Stomach smooth muscle (tissue), 2 donors: ENCODE data around the gene ZNF14.
A peak's percentile ranks its signal among the peaks of the same experiment; 100 is the strongest.
"Not testable (repeated sequence)": the region's sequence is repeated elsewhere in the genome, so short reads cannot be mapped to it uniquely, and the experiment has no call there.

ENCODE experiments used
- H3K27ac ChIP-seq: one replicate; pipeline ENCODE4 v1.7.0; 2013; ENCODE audit warnings: mild to moderate bottlenecking, low read length, inconsistent platforms
- H3K27me3 ChIP-seq, 2 donors: one replicate each; pipeline ENCODE4 v1.7.0; 2013; ENCODE audit warnings: low read length in 2 of 2; ENCODE audit not compliant: insufficient read depth in 2 of 2, control insufficient read depth in 1 of 2
- H3K36me3 ChIP-seq, 2 donors: one replicate each; pipeline ENCODE4 v1.7.0; 2013; ENCODE audit warnings: low read length in 2 of 2; ENCODE audit not compliant: control insufficient read depth in 2 of 2, insufficient read depth in 2 of 2
- H3K4me1 ChIP-seq: one replicate; pipeline ENCODE4 v1.7.0; 2013; ENCODE audit warnings: low read length; ENCODE audit not compliant: control insufficient read depth, insufficient read depth
- H3K4me3 ChIP-seq, 2 donors: one replicate each; pipeline ENCODE4 v1.7.0; 2013; ENCODE audit warnings: low read length in 2 of 2
- H3K9ac ChIP-seq, 2 donors: one replicate each; pipeline ENCODE4 v1.7.0; 2013; ENCODE audit warnings: low read length in 2 of 2, mild to moderate bottlenecking in 1 of 2
- H3K9me3 ChIP-seq, 2 donors: one replicate each; pipeline ENCODE4 v1.7.0; 2013; ENCODE audit warnings: low read length in 2 of 2; ENCODE audit not compliant: control insufficient read depth in 2 of 2
- donor health status: healthy.
- donor health status: Pancreatic carcinoma.

ZNF14 gene

DNA sequence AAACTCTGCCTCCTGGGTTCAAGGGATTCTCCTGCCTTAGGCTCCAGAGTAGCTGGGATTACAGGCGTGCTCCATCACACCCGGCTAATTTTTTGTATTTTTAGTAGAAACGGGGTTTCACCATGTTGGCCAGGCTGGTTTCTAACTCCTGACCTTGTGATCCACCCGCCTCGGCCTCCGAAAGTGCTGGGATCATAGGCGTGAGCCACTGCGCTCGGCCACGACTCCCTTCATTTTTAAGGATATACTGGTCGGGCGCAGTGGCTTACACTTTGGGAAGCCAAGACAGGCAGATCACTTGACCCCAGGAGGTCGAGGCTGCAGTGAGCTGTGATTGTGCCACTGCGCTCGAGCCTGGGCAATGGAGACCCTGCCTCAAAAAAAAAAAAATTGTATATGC lies 46.8 kb downstream of the ZNF14 start:
- H3K27me3 ChIP-seq = not testable (repeated sequence)

DNA sequence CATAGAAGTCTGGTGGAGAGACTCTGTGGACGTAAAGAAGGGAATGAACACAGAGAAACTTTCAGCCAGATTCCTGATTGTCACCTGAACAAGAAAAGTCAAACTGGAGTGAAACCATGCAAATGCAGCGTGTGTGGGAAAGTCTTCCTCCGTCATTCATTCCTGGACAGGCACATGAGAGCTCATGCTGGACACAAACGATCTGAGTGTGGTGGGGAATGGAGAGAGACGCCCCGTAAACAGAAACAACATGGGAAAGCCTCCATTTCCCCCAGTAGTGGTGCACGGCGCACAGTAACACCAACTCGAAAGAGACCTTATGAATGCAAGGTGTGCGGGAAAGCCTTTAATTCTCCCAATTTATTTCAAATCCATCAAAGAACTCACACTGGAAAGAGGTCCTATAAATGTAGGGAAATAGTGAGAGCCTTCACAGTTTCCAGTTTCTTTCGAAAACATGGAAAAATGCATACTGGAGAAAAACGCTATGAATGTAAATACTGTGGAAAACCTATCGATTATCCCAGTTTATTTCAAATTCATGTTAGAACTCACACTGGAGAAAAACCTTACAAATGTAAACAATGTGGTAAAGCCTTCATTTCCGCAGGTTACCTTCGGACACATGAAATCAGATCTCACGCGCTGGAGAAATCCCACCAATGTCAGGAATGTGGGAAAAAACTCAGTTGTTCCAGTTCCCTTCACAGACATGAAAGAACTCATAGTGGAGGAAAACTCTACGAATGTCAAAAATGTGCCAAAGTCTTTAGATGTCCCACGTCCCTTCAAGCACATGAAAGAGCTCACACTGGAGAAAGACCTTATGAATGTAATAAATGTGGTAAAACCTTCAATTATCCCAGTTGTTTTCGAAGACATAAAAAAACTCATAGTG lies 53.5 kb downstream of the ZNF14 start:
- Histone ChIP-seq H3K27me3 (no peaks in the 10 kb centered on the region), H3K9ac (no peak overlapping the region), H3K36me3 (peaks cover 14 to 18% of the 10 kb centered on the region in 2 donors), H3K27ac (no peak overlapping the region), H3K9me3 (peaks cover 2 to 3% of the 10 kb centered on the region in 2 donors), H3K4me1 (no peaks in the 10 kb centered on the region), H3K4me3 (no peak overlapping the region)

More for the DNA sequence above, 46.8 kb downstream of the ZNF14 start:
- H3K9me3 ChIP-seq, H3K4me1 ChIP-seq, H3K27ac ChIP-seq, H3K4me3 ChIP-seq, H3K9ac ChIP-seq, H3K36me3 ChIP-seq: not testable (repeated sequence)

DNA sequence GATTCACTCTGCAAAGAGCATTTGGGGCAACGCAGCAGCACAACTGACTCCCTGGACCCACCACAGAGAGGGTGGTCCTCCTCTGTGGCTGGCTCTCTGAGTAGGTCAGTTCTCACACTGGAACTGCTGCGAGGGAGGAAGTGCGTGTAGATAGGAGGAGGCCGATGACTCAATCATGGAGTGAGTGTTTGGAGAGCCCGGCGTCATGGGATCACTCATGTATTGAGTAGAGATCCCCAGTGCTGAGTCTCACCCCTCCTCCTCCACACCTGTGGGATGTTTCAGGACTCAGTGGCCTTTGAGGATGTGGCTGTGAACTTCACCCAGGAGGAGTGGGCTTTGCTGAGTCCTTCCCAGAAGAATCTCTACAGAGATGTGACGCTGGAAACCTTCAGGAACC lies 55.3 kb downstream of the ZNF14 start:
- no peak overlapping the region for H3K9ac ChIP-seq
- no peak overlapping the region for H3K27ac ChIP-seq
- no peaks in the 10 kb centered on the region for H3K4me1 ChIP-seq
- H3K4me3 ChIP-seq = no peak overlapping the region
- no peaks in the 10 kb centered on the region for H3K27me3 ChIP-seq
- peaks cover 14 to 18% of the 10 kb centered on the region in 2 donors for H3K36me3 ChIP-seq
- H3K9me3 ChIP-seq = peaks cover 0 to 3% of the 10 kb centered on the region in 2 donors

DNA sequence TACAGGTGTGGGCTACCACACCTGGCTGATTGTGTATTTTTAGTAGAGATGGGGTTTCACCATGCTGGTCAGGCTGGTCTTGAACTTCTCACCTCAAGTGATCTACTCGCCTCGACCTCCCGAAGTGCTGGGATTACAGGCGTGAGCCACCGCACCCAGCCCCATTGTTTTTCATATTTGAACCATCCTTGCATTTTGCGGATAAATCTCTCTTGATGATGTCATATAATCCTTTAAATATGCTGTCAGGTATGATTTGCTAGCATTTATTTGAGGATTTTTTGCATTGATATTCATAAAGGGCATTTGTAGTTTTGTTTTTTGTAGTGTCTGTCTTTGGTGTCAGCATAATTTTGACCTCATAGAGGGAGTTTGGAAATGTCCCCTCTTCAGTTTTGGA lies 58.6 kb downstream of the ZNF14 start:
- Histone ChIP-seq H3K36me3 (peaks cover 8 to 10% of the 10 kb centered on the region in 2 donors), H3K4me3 (no peak overlapping the region), H3K9me3 (no peaks in the 10 kb centered on the region), H3K27me3 (no peaks in the 10 kb centered on the region), H3K9ac (no peak overlapping the region), H3K4me1 (peaks cover 8% of the 10 kb centered on the region), H3K27ac (no peak overlapping the region)

DNA sequence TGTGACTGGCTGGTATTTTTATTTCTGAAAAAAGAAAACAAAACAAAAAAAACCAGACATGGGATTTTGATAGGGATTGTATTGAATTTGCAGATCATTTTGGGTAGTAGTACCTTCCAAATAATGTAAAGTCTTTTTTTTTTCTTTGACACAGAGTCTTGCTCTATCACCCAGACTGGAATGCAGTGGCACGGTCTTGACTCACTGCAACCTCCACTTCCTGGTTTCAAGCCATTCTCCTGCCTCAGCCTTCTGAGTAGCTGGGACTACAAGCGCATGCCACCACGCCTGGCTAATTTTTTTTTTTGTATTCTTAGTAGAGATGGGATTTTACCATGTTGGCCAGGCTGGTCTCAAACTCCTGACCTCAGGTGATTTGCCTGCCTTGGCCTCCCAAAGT lies 60.1 kb downstream of the ZNF14 start:
- H3K4me1 ChIP-seq = peaks cover 16% of the 10 kb centered on the region
- H3K9ac ChIP-seq = no peak overlapping the region
- H3K36me3 ChIP-seq = peaks cover 2 to 4% of the 10 kb centered on the region in 2 donors
- no peak overlapping the region for H3K27ac ChIP-seq
- no peaks in the 10 kb centered on the region for H3K27me3 ChIP-seq
- no peak overlapping the region for H3K4me3 ChIP-seq
- H3K9me3 ChIP-seq = no peaks in the 10 kb centered on the region

DNA sequence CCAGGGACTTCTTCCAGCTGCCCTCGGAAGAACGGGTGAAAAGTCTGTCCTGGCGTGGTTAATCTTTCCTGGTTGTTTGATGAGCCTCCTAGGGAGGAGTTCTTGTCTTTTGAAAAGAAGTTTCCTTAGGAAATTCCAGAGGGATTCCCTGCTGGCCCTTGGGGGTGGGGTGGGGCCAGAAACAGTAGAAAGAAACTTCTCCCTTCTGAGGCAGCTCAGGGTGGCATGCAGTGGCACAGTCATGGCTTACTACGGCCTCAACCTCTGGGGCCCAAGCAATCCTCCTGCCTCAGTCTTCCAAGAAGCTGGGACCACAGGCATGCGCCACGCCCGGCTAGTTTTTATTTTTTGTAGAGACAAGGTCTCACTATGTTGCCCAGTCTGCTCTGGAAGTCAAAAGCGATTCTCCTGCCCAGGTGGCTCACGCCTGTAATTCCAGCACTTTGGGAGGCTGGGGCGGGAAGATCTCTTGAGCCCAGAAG lies 62.8 kb downstream of the ZNF14 start:
- Histone ChIP-seq H3K4me3 (peak overlapping the region in 1 of 2 donors; percentile 89), H3K4me1 (peaks cover 16% of the 10 kb centered on the region), H3K9ac (no peak overlapping the region), H3K36me3 (no peaks in the 10 kb centered on the region), H3K9me3 (no peaks in the 10 kb centered on the region), H3K27me3 (no peaks in the 10 kb centered on the region), H3K27ac (no peak overlapping the region)

DNA sequence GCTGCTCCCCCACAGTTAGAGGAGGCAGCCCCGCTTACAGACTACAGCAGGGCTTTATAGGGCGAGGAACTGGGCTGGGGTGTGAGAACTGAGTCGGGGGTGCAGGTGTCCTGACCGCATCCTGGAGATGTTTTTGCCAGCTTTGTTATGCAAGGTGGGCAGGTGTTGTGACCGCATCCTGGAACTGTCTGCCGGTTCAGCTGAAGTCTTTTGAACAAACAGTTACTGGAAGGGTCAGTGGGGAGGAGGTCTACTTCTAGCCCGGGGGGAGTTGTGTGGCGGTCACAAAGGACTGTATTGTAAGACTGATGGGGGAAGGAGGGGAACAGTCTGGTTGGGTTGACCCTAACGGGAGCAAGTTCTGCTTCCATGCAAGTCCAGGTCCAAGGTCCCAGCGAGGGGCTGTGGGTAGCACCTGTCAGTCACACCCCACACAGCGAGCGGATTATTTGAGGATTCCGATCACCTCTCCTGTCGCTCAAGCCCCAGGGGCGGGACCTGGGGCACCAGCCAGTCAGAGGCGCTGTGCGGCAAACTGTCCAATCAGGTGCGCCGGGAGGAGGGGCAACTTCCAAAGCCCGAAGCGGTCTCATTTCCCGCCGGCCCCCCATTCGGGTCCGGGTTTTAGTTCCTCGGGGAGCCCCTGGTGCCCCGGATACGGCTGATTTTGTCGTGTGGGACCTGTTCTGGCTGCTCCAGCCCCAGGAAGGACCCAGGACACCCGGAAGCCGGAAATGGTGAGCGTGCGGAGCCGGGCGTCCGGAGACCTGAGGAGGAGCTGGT lies 64.5 kb downstream of the ZNF14 start, which contains the start of gene ZNF101:
ZNF101 (plus strand) TSS at position 610 of the 783 bp plus-strand sequence; CDS start at position 735, 125 bp downstream.
- peaks cover 16% of the 10 kb centered on the region for H3K4me1 ChIP-seq
- H3K36me3 ChIP-seq = no peaks in the 10 kb centered on the region
- H3K9me3 ChIP-seq = no peaks in the 10 kb centered on the region
- peak within 1 kb of the TSS; percentile 89 to 93 for H3K4me3 ChIP-seq
- peak within 1 kb of the TSS; percentile 77 to 89 for H3K9ac ChIP-seq
- peak within 1 kb of the TSS; percentile 58 for H3K27ac ChIP-seq
- no peaks in the 10 kb centered on the region for H3K27me3 ChIP-seq

DNA sequence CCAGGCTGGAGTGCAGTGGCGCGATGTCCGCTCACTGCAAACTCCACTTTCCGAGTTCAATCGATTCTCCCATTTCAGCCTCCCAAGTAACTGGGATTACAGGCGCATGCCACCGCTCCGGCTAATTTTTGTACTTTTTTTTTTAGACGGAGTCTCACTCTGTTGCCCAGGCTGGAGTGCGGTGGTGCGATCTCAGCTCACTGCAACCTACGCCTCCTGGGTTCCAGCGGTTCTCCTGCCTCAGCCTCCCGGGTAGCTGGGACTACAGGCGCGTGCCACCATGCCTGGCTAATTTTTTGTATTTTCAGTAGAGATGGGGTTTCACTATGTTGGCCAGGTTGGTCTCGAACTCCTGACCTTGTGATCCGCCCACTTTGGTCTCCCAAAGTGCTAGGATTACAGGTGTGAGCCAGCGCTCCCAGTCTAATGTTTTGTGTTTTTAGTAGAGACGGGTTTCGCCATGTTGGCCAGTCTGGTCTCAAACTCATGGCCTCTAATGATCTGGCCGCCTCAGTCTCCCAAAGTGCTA lies 67.4 kb downstream of the ZNF14 start:
- not testable (repeated sequence) for H3K36me3 ChIP-seq, H3K27me3 ChIP-seq, H3K4me3 ChIP-seq, H3K9me3 ChIP-seq, H3K9ac ChIP-seq, H3K27ac ChIP-seq
- H3K4me1 ChIP-seq = peaks cover 34% of the 10 kb centered on the region

DNA sequence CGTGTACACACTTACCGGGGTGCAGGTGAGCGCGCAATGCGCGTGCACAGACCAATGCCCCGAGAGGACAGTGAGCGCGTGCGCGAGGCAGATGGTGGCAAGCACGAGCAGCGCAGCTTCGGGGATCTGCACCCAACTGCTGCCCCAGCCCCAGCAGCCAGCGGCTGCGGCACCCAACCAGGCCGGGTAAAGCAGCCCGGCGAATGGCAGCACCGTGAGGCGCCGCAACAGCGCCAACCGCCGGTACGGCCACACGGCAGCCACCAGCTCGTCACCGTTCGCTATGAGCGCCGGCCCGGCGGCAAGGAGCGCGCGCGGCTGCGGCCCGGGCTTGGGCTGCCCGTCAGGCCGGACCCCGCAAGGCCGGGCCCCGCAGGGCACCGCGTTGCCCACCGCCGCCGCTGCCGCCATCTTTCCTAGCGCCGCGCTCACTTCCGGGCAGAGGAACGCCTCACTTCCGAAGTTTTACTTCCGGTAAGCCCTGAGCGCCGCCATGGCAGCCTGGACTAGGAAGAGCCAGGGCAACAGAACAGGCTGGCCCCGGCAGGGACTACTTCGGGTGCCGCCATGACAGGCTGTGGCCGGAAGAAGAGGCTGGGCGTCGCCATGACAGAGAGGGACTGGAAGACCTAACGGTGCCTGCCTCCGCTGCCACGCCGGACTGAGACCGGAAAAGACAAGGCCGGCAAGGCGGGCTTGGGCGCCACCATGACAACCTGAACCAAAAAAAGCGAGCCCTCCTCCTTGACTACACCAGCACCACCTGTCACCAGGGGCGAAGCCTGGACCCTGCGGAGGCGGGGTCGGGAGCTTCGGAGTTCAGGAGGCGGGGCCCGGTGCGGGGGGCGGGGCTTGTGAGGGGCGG lies 69.4 kb downstream of the ZNF14 start, which contains the start of gene ATP13A1:
ATP13A1 (minus strand) TSS at position 421 of the 865 bp plus-strand sequence; CDS start at position 411, 10 bp downstream.
- Histone ChIP-seq H3K27ac (peak within 1 kb of the TSS; percentile 74), H3K9me3 (no peaks in the 10 kb centered on the region), H3K4me1 (peaks cover 23% of the 10 kb centered on the region), H3K9ac (peak within 1 kb of the TSS; percentile 87 to 88), H3K27me3 (no peaks in the 10 kb centered on the region), H3K36me3 (peaks cover 4 to 10% of the 10 kb centered on the region in 2 donors), H3K4me3 (peak within 1 kb of the TSS; percentile 96 to 98)

DNA sequence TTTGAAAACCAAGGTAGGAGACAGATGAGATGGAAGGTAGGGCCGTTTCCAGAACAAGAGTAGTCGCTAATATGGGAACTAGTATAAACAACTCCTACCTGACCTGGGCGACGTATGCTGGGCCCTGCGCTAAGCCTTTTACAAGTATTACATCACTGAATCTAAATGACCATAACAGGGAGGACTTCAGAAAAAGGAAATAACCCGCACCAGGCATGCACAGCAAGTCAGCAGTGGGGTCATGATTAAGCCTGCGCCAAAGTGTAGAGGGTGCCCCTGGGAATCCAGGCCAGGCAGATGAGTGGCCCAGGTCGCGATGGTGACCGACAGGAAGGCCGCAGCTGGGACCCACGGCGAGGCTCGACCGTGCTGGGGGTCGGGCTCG lies 70.0 kb downstream of the ZNF14 start:
- peak overlapping the region; percentile 70 for H3K27ac ChIP-seq
- H3K9me3 ChIP-seq = no peaks in the 10 kb centered on the region
- no peaks in the 10 kb centered on the region for H3K27me3 ChIP-seq
- peak overlapping the region; percentile 96 to 98 for H3K4me3 ChIP-seq
- H3K4me1 ChIP-seq = peaks cover 17% of the 10 kb centered on the region
- H3K9ac ChIP-seq = peak overlapping the region; percentile 87 to 88
- peaks cover 8 to 15% of the 10 kb centered on the region in 2 donors for H3K36me3 ChIP-seq
